Subcutaneous adipose tissue (tissue), 4 donors: ENCODE data around the gene KRTAP4-12. TPM values are rescaled to one million over a fixed set of nuclear protein-coding genes. Genes with fewer than 3 reads are reported as not detected.
"Not testable (repeated sequence)": the region's sequence is repeated elsewhere in the genome, so short reads cannot be mapped to it uniquely, and the experiment has no call there.

Experiments
- total RNA-seq, 4 donors: library from RNA; depleted of rRNA; stranded (reverse); fragments of >200 nt; gene quantifications; one replicate each; pipeline ENCODE4 v1.1.0, GENCODE V29; 2016
- TF ChIP-seq, protein P1 (sequence below): fragments of 450-650 bp; IDR thresholded peaks from one replicate; pipeline ENCODE4 v1.5.1; 2016; ENCODE audit warnings: low read depth, mild to moderate bottlenecking, control low read depth, antibody characterized with exemption, moderate library complexity

Gene KRTAP4-12
- total RNA-seq, 4 donors from 2014 or later = not detected

DNA sequence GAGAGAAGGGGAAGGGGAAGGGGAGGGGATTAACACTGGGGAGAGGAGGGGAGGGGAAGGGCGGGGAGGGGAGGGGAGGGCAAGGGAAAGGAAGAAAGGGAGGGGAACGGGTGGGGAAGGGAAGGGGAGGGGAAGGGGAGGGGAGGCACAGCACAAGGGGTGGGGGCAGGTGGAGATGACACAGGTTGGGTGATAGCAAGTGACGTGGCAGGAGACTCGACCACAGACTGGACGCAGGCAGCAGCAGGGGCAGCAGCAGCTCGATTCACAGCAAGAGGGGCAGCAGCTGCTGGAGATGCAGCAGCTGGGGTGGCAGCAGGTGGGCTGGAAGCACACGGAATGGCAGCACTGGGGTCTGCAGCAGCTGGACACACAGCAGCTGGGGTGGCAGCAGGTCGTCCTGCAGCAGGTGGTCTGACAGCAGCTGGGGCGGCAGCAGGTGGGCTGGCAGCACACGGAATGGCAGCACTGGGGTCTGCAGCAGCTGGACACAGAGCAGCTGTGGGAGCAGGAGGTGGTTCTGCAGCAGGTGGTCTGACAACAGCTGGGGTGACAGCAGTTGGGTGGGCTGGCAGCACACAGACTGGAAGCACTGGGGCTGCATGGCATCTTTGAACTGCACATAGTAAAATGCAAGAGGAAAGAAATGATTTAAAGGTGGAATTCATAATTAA, 22.3 kb downstream of the KRTAP4-12 start, which contains the start of gene KRTAP4-16:
KRTAP4-16 (minus strand) TSS at position 624 of the 674 bp plus-strand sequence; CDS start at position 624, 0 bp downstream.
- TF ChIP-seq, protein P1, sequence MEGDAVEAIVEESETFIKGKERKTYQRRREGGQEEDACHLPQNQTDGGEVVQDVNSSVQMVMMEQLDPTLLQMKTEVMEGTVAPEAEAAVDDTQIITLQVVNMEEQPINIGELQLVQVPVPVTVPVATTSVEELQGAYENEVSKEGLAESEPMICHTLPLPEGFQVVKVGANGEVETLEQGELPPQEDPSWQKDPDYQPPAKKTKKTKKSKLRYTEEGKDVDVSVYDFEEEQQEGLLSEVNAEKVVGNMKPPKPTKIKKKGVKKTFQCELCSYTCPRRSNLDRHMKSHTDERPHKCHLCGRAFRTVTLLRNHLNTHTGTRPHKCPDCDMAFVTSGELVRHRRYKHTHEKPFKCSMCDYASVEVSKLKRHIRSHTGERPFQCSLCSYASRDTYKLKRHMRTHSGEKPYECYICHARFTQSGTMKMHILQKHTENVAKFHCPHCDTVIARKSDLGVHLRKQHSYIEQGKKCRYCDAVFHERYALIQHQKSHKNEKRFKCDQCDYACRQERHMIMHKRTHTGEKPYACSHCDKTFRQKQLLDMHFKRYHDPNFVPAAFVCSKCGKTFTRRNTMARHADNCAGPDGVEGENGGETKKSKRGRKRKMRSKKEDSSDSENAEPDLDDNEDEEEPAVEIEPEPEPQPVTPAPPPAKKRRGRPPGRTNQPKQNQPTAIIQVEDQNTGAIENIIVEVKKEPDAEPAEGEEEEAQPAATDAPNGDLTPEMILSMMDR = no peak

DNA sequence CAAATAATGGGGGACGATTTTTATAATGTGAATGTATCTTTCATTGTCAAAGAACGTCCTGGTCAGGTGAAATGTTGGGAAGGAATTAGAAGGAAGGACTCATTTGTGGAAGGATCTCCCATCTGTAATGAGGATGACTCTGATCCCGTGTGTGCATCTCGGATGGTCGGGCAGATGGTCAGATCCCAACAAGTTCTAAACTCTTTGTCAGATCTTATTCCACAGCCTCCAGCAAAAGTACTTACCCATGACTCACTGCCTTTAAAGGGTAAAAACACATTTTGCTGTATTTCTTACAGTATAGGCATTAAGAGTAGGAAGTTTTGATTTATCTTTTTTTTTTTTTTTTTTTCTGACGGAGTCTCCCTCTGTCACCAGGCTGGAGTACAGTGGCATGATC, 25.5 kb downstream of the KRTAP4-12 start:
- TF ChIP-seq, protein P1 = no peak

DNA sequence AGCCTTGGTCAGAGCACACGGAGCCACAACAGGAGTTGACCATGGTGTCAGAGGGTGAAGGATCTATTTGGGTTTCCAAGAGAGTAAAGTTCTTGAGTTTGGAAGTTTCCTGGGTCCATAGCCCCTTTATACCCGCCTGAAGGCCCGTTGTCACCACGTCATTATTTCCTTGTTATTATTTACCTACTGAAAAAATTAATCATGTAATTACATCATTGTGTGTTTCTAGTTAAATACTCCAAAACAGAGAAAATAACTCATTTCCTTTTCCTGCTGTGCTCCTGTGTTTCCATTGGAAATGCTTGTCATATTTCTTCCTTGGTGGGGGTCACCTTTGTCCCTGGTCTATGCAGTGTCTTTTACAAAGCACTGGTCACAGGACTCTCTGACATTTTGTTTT, 25.9 kb downstream of the KRTAP4-12 start, which contains the start of gene KRTAP4-8:
KRTAP4-8 (minus strand) TSS at position 101 of the 400 bp plus-strand sequence; CDS start at position 43, 58 bp downstream.
- TF ChIP-seq, protein P1 = no peak

DNA sequence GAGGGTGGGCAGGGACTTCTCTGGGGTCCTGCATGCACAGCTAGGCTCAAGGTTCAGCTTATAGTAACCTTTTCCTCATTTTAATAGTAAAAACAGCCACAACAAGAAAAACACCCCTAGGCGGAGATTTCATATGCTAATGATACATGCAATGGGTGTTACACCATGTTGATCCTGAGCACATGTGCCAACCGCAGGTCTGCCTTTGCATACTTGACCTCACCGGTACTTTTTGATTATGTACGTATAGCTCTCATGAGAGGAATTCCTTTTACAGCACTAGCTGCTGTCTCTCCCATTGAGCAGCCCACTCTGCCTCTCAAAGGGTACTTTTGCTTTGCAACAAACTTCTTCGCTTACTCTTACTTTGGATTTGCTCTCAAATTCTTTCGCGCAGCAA, 27.9 kb downstream of the KRTAP4-12 start:
- TF ChIP-seq, protein P1 = no peak

DNA sequence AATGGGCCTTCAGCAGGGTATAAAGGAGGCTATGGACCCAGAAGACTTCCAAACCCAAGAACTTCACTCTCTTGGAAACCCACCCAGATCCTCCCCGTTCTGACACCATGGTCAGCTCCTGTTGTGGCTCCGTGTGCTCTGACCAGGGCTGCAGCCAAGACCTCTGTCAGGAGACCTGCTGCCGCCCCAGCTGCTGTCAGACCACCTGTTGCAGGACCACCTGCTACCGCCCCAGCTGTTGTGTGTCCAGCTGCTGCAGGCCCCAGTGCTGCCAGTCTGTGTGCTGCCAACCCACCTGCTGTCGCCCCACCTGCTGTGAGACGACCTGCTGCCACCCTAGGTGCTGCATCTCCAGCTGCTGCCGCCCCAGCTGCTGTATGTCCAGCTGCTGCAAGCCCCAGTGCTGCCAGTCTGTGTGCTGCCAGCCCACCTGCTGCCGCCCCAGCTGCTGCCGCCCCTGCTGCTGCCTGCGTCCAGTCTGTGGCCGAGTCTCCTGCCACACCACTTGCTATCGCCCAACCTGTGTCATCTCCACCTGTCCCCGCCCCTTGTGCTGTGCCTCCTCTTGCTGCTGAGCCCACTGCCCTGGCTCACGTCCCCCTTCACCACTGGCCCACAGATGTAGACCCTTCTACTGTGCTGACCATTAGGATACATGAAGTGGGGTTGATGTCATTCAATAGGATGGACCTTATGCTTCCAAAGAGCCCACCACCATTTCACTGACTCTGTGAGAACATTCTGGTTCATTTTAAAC, 39.7 kb downstream of the KRTAP4-12 start, which contains the start of gene KRTAP4-7:
KRTAP4-7 (plus strand) TSS at position 51 of the 757 bp plus-strand sequence; CDS start at position 108, 57 bp downstream.
- TF ChIP-seq, protein P1 = not testable (repeated sequence)

DNA sequence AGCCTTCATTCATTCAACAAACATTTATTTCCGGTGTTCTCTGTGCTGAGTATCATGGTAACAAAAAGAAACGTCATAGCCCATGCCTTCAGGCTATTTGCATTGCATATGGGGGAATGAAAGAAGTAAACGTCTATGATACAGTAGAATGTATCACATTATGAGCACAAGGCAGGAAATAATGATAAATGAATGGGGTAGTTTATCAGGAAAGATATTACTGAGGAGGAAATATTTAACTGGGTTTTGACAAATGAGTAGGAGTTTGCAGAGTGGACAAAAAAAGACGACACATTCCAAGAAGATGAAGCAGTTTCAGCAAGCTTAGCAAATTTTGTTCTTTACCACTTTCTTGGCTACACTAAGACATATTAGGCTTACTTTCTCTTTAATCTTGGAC, 41.4 kb downstream of the KRTAP4-12 start:
- TF ChIP-seq, protein P1 = no peak

DNA sequence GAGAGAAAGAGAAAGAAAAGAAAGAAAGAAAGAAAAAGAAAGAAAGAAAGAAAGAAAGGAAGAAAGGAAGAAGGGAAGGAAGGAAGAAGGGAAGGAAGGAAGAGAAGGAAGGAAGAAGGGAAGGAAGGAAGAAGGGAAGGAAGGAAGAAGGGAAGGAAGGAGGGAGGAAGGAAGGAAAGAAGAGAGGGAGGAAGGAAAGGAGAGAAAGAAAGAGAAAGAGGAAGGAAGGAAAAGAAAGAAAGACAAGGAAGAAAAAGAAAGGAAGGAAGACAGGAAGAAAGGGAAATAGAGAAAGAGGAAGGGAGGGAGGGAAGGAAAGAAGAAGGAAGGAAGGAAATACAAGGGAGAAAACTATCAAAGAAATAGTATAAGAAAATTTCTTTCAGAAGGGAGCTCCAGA, 47.2 kb downstream of the KRTAP4-12 start:
- TF ChIP-seq, protein P1 = no peak
